DND-41 (cell line): ENCODE results near the gene SEC61A2.

Experiments
- ATAC-seq: fragments of 200-7000 bp; cut with Tn5 transposase; 3 replicates; pipeline ENCODE4 v1.9.1; 2021; ENCODE audit warnings: low read depth; ENCODE audit not compliant: insufficient read depth
- DNase-seq: peaks from one replicate; pipeline ENCODE4 v3.0.0-alpha.2; 2020
- H2AFZ ChIP-seq: 2 replicates; pipeline ENCODE4 v1.6.0; 2012; ENCODE audit warnings: low read depth, low read length
- H3K27ac ChIP-seq: 2 replicates; pipeline ENCODE4 v1.5.1; 2012; ENCODE audit warnings: low read length, inconsistent platforms
- H3K27me3 ChIP-seq: fragments of 200-600 bp; sonication (generic); 2 replicates; pipeline ENCODE4 v1.6.0; 2012; ENCODE audit warnings: low read length, mild to moderate bottlenecking, inconsistent platforms; ENCODE audit not compliant: insufficient read depth, poor library complexity
- H3K36me3 ChIP-seq: 2 replicates; pipeline ENCODE4 v1.5.1; 2012; ENCODE audit warnings: low read length, inconsistent platforms; ENCODE audit not compliant: insufficient read depth
- H3K4me1 ChIP-seq: 2 replicates; pipeline ENCODE4 v1.5.1; 2012; ENCODE audit warnings: mild to moderate bottlenecking, low read length; ENCODE audit not compliant: insufficient read depth
- H3K4me2 ChIP-seq: 2 replicates; pipeline ENCODE4 v1.6.0; 2012; ENCODE audit warnings: mild to moderate bottlenecking, moderate library complexity, low read length, inconsistent platforms; ENCODE audit not compliant: insufficient read depth
- H3K4me3 ChIP-seq, 2 experiments: fragments of 200-600 bp in 1 of 2; shearing (Covaris generic) in 1 of 2; 2 replicates each; pipeline ENCODE4 v1.5.1; 2012 to 2016; ENCODE audit warnings: inconsistent platforms in 2 of 2, low read length in 2 of 2, mild to moderate bottlenecking in 2 of 2, low read depth in 1 of 2, moderate library complexity in 1 of 2
- H3K79me2 ChIP-seq: 2 replicates; pipeline ENCODE4 v1.6.0; 2012; ENCODE audit warnings: low read length, inconsistent platforms; ENCODE audit not compliant: insufficient read depth
- H3K9ac ChIP-seq: 2 replicates; pipeline ENCODE4 v1.6.0; 2012; ENCODE audit warnings: low read depth, mild to moderate bottlenecking, inconsistent platforms, low read length, moderate library complexity
- H3K9me3 ChIP-seq: 2 replicates; pipeline ENCODE4 v1.5.1; 2012; ENCODE audit warnings: low read length, moderate library complexity, mild to moderate bottlenecking, inconsistent platforms; ENCODE audit not compliant: insufficient read depth, severe bottlenecking
- H4K20me1 ChIP-seq: 2 replicates; pipeline ENCODE4 v1.6.0; 2012; ENCODE audit warnings: low read length; ENCODE audit not compliant: insufficient read depth
- CTCF ChIP-seq: IDR thresholded peaks from 2 replicates; pipeline ENCODE4 v1.5.1; 2012; ENCODE audit warnings: borderline replicate concordance, low read length, moderate library complexity, mild to moderate bottlenecking; ENCODE audit not compliant: poor library complexity, severe bottlenecking; ENCODE audit errors: extremely low read depth
- EZH2 ChIP-seq: IDR thresholded peaks from 3 replicates; pipeline ENCODE4 v1.6.1; 2012; ENCODE audit warnings: borderline replicate concordance, low read depth, mild to moderate bottlenecking, moderate library complexity, low read length, inconsistent platforms; ENCODE audit not compliant: severe bottlenecking

SEC61A2 gene

GRCh38 chr10:12179606-12180170 lies 50.2 kb downstream of the SEC61A2 start:
- H3K27ac ChIP-seq, result no peak overlapping the region
- peaks cover 60% of the 10 kb centered on the region for H3K36me3 ChIP-seq
- ATAC-seq (no peak), DNase-seq (no peak)
- no peaks in the 10 kb centered on the region for H3K4me1 ChIP-seq
- TF ChIP-seq CTCF, result no peak
- no peak for TF ChIP-seq EZH2
- H3K79me2 ChIP-seq, result no peaks in the 10 kb centered on the region
- H4K20me1 ChIP-seq, result no peaks in the 10 kb centered on the region
- no peak overlapping the region for H3K4me2 ChIP-seq
- no peak overlapping the region for H2AFZ ChIP-seq
- no peaks in the 10 kb centered on the region for H3K27me3 ChIP-seq
- no peak overlapping the region for H3K9ac ChIP-seq
- no peaks in the 10 kb centered on the region for H3K9me3 ChIP-seq
- no peak overlapping the region for H3K4me3 ChIP-seq

- ATAC-seq (no peak), DNase-seq (no peak)
- TF ChIP-seq CTCF (peak; percentile 5), EZH2 (no peak)
- no peaks in the 10 kb centered on the region for H3K27me3 ChIP-seq
- H3K79me2 ChIP-seq, result no peaks in the 10 kb centered on the region
- H3K9me3 ChIP-seq, result no peaks in the 10 kb centered on the region
- H4K20me1 ChIP-seq, result no peaks in the 10 kb centered on the region
- no peak overlapping the region for H3K9ac ChIP-seq
- H3K4me2 ChIP-seq, result no peak overlapping the region
- H3K36me3 ChIP-seq, result peaks cover 64% of the 10 kb centered on the region
- no peak overlapping the region for H3K4me3 ChIP-seq
- no peak overlapping the region for H2AFZ ChIP-seq
- H3K4me1 ChIP-seq, result no peaks in the 10 kb centered on the region
- no peak overlapping the region for H3K27ac ChIP-seq
Observed at GRCh38 chr10:12180221-12180974, 50.9 kb downstream of the SEC61A2 start.

- H3K79me2 ChIP-seq, result no peaks in the 10 kb centered on the region
- no peak overlapping the region for H3K4me3 ChIP-seq
- no peak overlapping the region for H2AFZ ChIP-seq
- no peak overlapping the region for H3K27ac ChIP-seq
- ATAC-seq (no peak), DNase-seq (no peak)
- no peaks in the 10 kb centered on the region for H4K20me1 ChIP-seq
- TF ChIP-seq EZH2 (no peak), CTCF (no peak)
- no peak overlapping the region for H3K9ac ChIP-seq
- no peaks in the 10 kb centered on the region for H3K4me1 ChIP-seq
- no peak overlapping the region for H3K4me2 ChIP-seq
- H3K27me3 ChIP-seq, result no peaks in the 10 kb centered on the region
- H3K9me3 ChIP-seq, result no peaks in the 10 kb centered on the region
- peaks cover 68% of the 10 kb centered on the region for H3K36me3 ChIP-seq
Observed at GRCh38 chr10:12181065-12181775, 51.7 kb downstream of the SEC61A2 start.
